ENCODE data around the gene UCN2.

DNA sequence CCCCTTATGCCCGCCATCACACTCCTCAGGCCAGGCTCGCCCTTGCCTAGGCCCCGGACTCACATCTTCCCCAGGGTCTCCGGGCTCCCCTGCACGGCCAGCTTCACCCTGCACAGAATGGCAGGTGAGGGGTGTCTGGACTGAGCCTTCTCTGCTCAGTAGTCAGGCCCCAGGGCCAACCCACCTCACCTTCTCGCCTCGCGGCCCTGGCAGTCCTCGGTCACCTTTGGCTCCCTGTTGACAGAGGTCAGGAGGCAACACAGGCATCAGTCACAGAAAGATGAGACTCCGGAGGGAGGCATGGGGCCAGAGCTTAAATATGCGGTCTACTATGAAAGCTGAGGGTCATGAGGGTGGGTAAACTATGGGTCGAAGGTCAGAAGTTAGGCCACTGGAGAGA is 8.4 kb upstream of the UCN2 start:
- TF ChIP-seq POLR2A (IDR thresholded peaks at IDR 0.05; ENCODE audit: low read depth, low read length) (no peak), TAF1 (IDR thresholded peaks at IDR 0.05; ENCODE audit: borderline replicate concordance, low read depth, low read length) (no peak)
